Lower leg skin (tissue), 4 donors: Measurements from ENCODE around the gene CCT3. TPM values are rescaled to one million over a fixed set of nuclear protein-coding genes. Genes with fewer than 3 reads are reported as not detected.

ENCODE experiments used
- DNase-seq, 2 donors: peaks; one replicate each; pipeline ENCODE4 v3.0.0-alpha.2; 2019; ENCODE audit warnings: low spot score in 2 of 2
- H3K4me3 ChIP-seq: fragments of 200-600 bp; sonication (generic); 2 replicates; pipeline ENCODE4 v1.5.1; 2017; ENCODE audit warnings: mild to moderate bottlenecking, low read depth; ENCODE audit not compliant: poor library complexity, severe bottlenecking
- POLR2A ChIP-seq, 2 donors: fragments of 450-650 bp; IDR thresholded peaks; one replicate each; pipeline ENCODE4 v1.6.1; 2016 to 2017; ENCODE audit warnings: antibody characterized with exemption in 2 of 2, mild to moderate bottlenecking in 1 of 2, moderate library complexity in 1 of 2
- WGBS, 2 donors: methylation state at CpG; one replicate each; pipeline ENCODE4 v1.1.5; 2018; 5-methylcytosine and 5-hydroxymethylcytosine counted together
- intact Hi-C: fragments of 100-400 bp; cut with DNase I; formaldehyde crosslinking; loops from one replicate; pipeline ENCODE4 v1.15.0; 2023; ENCODE audit warnings: low total_unique reads
- total RNA-seq, 4 donors: library from RNA; depleted of rRNA; stranded (reverse); fragments of >200 nt; gene quantifications; one replicate each; pipeline ENCODE4 v1.1.0, GENCODE V29; 2016
- TF ChIP-seq, protein P1 (sequence below), 3 donors: fragments of 450-650 bp; IDR thresholded peaks; one replicate each; pipeline ENCODE4 v1.5.1; 2016; ENCODE audit warnings: antibody characterized with exemption in 3 of 3, mild to moderate bottlenecking in 3 of 3, moderate library complexity in 2 of 3

Gene CCT3
- total RNA-seq, 4 donors from 2014 or later, result 119 to 202 (median 150) TPM

DNA sequence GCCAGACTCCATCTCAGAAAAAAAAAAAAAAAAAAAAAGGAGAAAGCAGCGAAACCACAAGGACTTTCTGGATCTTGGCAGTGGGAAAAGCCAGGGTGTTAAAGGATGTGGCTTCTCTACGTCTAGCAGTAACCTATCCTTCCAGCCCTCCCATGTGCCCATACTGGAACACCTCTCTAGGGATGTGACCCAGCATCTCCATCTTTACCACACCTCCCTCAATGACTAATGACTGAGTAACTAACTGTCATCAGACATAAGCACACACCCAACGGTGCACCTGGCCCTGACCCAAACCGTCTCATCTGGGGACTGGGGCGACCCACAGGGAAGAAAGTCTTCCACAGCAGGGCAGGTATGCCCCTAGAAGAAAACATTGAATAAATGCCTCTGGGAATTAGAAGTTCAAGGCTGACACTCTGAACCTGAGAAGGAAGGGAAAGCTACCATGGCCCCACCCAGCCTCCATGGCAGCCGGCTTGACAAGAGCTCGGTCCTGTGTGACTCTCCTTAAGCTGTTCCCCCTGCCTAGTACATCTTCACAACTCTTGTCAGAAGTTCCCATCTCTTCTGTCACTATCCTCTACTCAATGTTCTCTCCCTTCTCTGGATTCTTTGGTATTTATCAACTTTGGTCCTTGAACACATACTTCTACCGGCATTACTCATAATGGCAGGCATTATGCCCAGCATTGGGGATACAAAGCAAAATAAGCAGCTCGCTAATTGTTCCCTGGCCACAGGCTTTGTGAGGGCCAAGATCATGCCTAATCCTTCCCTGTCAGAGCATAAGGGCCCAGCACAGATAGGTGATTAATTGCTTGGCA lies 75.4 kb downstream of the CCT3 start:
- H3K4me3 ChIP-seq, result no peak overlapping the region
- no peak for TF ChIP-seq POLR2A (IDR thresholded peaks at IDR 0.05)
- TF ChIP-seq, protein P1, sequence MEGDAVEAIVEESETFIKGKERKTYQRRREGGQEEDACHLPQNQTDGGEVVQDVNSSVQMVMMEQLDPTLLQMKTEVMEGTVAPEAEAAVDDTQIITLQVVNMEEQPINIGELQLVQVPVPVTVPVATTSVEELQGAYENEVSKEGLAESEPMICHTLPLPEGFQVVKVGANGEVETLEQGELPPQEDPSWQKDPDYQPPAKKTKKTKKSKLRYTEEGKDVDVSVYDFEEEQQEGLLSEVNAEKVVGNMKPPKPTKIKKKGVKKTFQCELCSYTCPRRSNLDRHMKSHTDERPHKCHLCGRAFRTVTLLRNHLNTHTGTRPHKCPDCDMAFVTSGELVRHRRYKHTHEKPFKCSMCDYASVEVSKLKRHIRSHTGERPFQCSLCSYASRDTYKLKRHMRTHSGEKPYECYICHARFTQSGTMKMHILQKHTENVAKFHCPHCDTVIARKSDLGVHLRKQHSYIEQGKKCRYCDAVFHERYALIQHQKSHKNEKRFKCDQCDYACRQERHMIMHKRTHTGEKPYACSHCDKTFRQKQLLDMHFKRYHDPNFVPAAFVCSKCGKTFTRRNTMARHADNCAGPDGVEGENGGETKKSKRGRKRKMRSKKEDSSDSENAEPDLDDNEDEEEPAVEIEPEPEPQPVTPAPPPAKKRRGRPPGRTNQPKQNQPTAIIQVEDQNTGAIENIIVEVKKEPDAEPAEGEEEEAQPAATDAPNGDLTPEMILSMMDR (IDR thresholded peaks at IDR 0.05), result no peak
- DNase-seq, result no peak
- intact Hi-C loops, result no loop called here
- WGBS, 2 donors, result 46 to 55% methylated on average over 9 of the region's 9 CpGs

DNA sequence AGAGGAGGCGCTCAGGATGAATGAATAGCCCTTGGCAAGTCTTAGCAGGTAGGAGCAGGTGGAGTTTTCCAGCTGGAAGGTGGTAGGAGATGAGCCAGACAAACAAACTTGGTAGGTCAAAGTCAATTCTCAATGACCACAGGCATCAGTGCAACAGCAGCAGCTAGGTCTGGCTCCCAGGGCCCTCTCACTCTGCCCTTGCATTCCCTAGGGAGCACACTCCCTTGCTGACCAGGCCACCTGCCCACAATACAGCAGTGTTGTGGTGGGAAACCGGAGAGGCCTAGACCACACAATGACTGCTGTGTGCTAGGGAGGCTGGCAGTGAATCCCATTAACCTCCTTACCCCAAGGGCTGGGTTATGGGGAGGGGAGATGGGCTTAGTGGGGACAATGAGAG lies 77.2 kb downstream of the CCT3 start:
- TF ChIP-seq, protein P1 (IDR thresholded peaks at IDR 0.05), result no peak
- TF ChIP-seq POLR2A (IDR thresholded peaks at IDR 0.05), result no peak
- no peak overlapping the region for H3K4me3 ChIP-seq
- intact Hi-C loops, result no loop called here
- WGBS, 2 donors, result 76 to 93% methylated on average over 2 of the region's 2 CpGs
- DNase-seq, result no peak

DNA sequence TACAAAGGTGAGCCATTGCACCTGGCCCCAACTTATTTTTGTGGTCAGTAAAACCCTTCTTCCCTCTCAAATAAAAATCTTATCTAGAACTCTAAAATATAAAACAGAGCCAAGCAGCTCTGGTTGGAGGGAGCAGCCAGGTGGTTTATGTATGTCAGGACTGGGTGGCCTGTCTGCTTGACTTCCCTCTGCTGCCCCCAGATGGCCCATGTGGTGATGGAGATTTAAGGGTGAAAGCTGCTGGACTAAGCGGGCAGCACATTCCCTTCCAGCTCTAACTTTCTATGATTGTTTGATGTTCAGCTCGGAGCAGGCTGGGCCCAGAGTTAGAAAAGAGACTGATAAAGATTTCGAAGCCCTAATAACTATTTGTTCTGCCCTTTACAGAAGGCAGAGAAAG lies 78.3 kb downstream of the CCT3 start:
- no peak for DNase-seq
- H3K4me3 ChIP-seq, result no peak overlapping the region
- intact Hi-C loops, result no loop called here
- 90 to 91% methylated on average over 3 of the region's 3 CpGs for WGBS, 2 donors
- TF ChIP-seq POLR2A (IDR thresholded peaks at IDR 0.05), result no peak
- TF ChIP-seq, protein P1 (IDR thresholded peaks at IDR 0.05), result no peak

Other genes starting within 250 kb of the CCT3 start
- 100 to 1,000 TPM; 530 to 611 (median 555) TPM for gene LMNA, start 223.6 kb downstream of the CCT3 start, total RNA-seq
- 10 to 100 TPM; 30.5 to 45.4 (median 41.4) TPM for gene SEMA4A, start 184.7 kb downstream of the CCT3 start, total RNA-seq
- gene SLC25A44, start 144.2 kb downstream of the CCT3 start, total RNA-seq, result 10 to 100 TPM; 11.3 to 15.3 (median 13.3) TPM
- gene PMF1, start 125.3 kb downstream of the CCT3 start, total RNA-seq, result 10 to 100 TPM; 62.9 to 83.6 (median 71.1) TPM
- gene BGLAP, start 96.1 kb downstream of the CCT3 start, total RNA-seq, result 1 to 10 TPM in 1 of 4 donors, under 1 TPM in 2, not detected in 1; 0.36 to 3.4 (median 0.69) TPM
- 1 to 10 TPM; 2.0 to 8.4 (median 4.6) TPM for gene PAQR6, start 90.2 kb downstream of the CCT3 start, total RNA-seq
- gene SMG5, start 55.5 kb downstream of the CCT3 start, total RNA-seq, result 10 to 100 TPM; 56.9 to 88.4 (median 61.0) TPM
- 100 to 1,000 TPM in 2 of 4 donors, 10 to 100 TPM in 2; 96.9 to 111 (median 101) TPM for gene TMEM79, start 54.0 kb downstream of the CCT3 start, total RNA-seq
- 10 to 100 TPM; 21.9 to 49.1 (median 34.5) TPM for gene GLMP, start 42.6 kb downstream of the CCT3 start, total RNA-seq
- not detected for gene VHLL, start 39.0 kb downstream of the CCT3 start, total RNA-seq
- 1 to 10 TPM in 1 of 4 donors, not detected in 3; 3.2 TPM for gene TSACC, start 234 bp upstream of the CCT3 start, total RNA-seq
- gene RHBG, start 30.9 kb upstream of the CCT3 start, total RNA-seq, result 10 to 100 TPM in 1 of 4 donors, 1 to 10 TPM in 3; 3.5 to 14.2 (median 9.3) TPM
- 10 to 100 TPM; 32.1 to 67.3 (median 55.6) TPM for gene MEF2D, start 162.5 kb upstream of the CCT3 start, total RNA-seq
- gene IQGAP3, start 234.3 kb upstream of the CCT3 start, total RNA-seq, result 1 to 10 TPM in 3 of 4 donors, under 1 TPM in 1; 0.98 to 3.0 (median 2.1) TPM
- under 1 TPM in 1 of 4 donors, not detected in 3; 0.19 TPM for gene TTC24, start 241.4 kb upstream of the CCT3 start, total RNA-seq